Embryonic facial prominence (tissue), 1 donor: ENCODE measurements around the gene OR8G5.

Experiments used
- DNase-seq: peaks from one replicate; pipeline ENCODE4 v3.0.0-alpha.2; 2016; ENCODE audit errors: extremely low spot score

Gene OR8G5

GRCh38 chr11:124285610-124286344 lies 29.6 kb downstream of the OR8G5 start:
- no peak for DNase-seq

- DNase-seq = no peak
Observed at GRCh38 chr11:124294687-124295086, 38.5 kb downstream of the OR8G5 start.

- DNase-seq = no peak
Observed at GRCh38 chr11:124296016-124296415, 39.8 kb downstream of the OR8G5 start.

- DNase-seq = no peak
Observed at GRCh38 chr11:124297921-124298320, 41.7 kb downstream of the OR8G5 start.

- DNase-seq = no peak
Observed at GRCh38 chr11:124301548-124301947, 45.4 kb downstream of the OR8G5 start.

- no peak for DNase-seq
Observed at GRCh38 chr11:124302347-124303125, 46.4 kb downstream of the OR8G5 start.

- DNase-seq = no peak
Observed at GRCh38 chr11:124307093-124307492, 50.9 kb downstream of the OR8G5 start.

- DNase-seq = no peak
Observed at GRCh38 chr11:124310721-124311120, 54.5 kb downstream of the OR8G5 start.

GRCh38 chr11:124311269-124311668 lies 55.1 kb downstream of the OR8G5 start:
- no peak for DNase-seq

- no peak for DNase-seq
Observed at GRCh38 chr11:124311670-124312069, 55.5 kb downstream of the OR8G5 start.

GRCh38 chr11:124313131-124313530 lies 57.0 kb downstream of the OR8G5 start:
- no peak for DNase-seq

GRCh38 chr11:124313849-124314248 lies 57.7 kb downstream of the OR8G5 start, which contains the start of gene OR8D1:
Gene OR8D1, minus strand, starts transcription at chr11:124313949. Its CDS starts 3,183 bp downstream, at chr11:124310766.
- DNase-seq = no peak

GRCh38 chr11:124315052-124315451 lies 58.9 kb downstream of the OR8G5 start:
- no peak for DNase-seq
